Osteocyte (in vitro differentiated cells): ENCODE measurements around the gene AGR2. TPM values are rescaled to one million over a fixed set of nuclear protein-coding genes. Genes with fewer than 3 reads are reported as not detected.

Experiments
- DNase-seq: peaks from one replicate; pipeline ENCODE4 v3.0.0; 2021; ENCODE audit warnings: mixed read lengths; ENCODE audit not compliant: unreplicated experiment; ENCODE audit errors: extremely low spot score
- H3K27ac Mint-ChIP-seq: one replicate; pipeline ENCODE4 v1.8.0; 2021; ENCODE audit warnings: mild to moderate bottlenecking, mixed read lengths; ENCODE audit not compliant: unreplicated experiment
- H3K27me3 Mint-ChIP-seq: one replicate; pipeline ENCODE4 v1.8.0; 2021; ENCODE audit warnings: mixed read lengths; ENCODE audit not compliant: unreplicated experiment
- H3K36me3 Mint-ChIP-seq: one replicate; pipeline ENCODE4 v1.8.0; 2021; ENCODE audit warnings: mixed read lengths; ENCODE audit not compliant: unreplicated experiment
- H3K4me1 Mint-ChIP-seq: one replicate; pipeline ENCODE4 v1.8.0; 2021; ENCODE audit warnings: mixed read lengths; ENCODE audit not compliant: unreplicated experiment
- H3K4me3 Mint-ChIP-seq: one replicate; pipeline ENCODE4 v1.8.0; 2021; ENCODE audit warnings: mild to moderate bottlenecking, moderate library complexity, mixed read lengths; ENCODE audit not compliant: unreplicated experiment
- H3K9me3 Mint-ChIP-seq: one replicate; pipeline ENCODE4 v1.8.0; 2021; ENCODE audit warnings: mixed read lengths; ENCODE audit not compliant: unreplicated experiment
- total RNA-seq: library from RNA; stranded (reverse); gene quantifications from 2 replicates; pipeline ENCODE4 v1.2.1, GENCODE V29; 2021
- TF ChIP-seq, protein P1 (sequence below): fragments of 200-600 bp; sonication (generic); IDR thresholded peaks from 2 replicates; pipeline ENCODE4 v1.5.0; 2021; ENCODE audit warnings: antibody characterized with exemption, mild to moderate bottlenecking, moderate library complexity

Gene AGR2
- total RNA-seq, 1 donor from 2014 or later, result not detected

DNA sequence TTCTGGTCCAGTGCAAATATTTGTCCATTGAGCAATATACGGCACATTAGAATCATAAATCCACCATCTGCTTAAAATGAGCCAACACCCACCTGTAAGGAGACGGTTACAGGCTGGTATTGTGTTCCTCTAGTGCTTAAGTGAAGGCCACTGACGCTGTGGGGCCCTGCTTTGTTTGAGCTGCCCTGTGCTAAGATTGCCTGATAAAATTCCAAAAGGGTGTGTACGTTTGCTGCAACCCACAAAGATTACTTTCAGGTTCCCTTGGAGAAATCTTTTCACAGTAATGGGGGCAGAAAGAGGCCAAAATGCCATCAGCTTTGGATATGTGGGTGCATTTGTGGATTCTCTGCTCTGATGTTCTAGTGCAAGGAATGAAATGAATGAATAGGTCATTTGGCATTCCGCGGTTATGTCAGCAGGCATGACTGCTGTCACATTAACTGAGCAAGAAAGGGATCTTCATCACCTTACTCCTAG, 42.6 kb upstream of the AGR2 start:
- H3K36me3 Mint-ChIP-seq, result no peaks in the 10 kb centered on the region
- H3K4me1 Mint-ChIP-seq, result peaks cover 5% of the 10 kb centered on the region
- TF ChIP-seq, protein P1, sequence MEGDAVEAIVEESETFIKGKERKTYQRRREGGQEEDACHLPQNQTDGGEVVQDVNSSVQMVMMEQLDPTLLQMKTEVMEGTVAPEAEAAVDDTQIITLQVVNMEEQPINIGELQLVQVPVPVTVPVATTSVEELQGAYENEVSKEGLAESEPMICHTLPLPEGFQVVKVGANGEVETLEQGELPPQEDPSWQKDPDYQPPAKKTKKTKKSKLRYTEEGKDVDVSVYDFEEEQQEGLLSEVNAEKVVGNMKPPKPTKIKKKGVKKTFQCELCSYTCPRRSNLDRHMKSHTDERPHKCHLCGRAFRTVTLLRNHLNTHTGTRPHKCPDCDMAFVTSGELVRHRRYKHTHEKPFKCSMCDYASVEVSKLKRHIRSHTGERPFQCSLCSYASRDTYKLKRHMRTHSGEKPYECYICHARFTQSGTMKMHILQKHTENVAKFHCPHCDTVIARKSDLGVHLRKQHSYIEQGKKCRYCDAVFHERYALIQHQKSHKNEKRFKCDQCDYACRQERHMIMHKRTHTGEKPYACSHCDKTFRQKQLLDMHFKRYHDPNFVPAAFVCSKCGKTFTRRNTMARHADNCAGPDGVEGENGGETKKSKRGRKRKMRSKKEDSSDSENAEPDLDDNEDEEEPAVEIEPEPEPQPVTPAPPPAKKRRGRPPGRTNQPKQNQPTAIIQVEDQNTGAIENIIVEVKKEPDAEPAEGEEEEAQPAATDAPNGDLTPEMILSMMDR, result no peak
- H3K9me3 Mint-ChIP-seq, result no peaks in the 10 kb centered on the region
- no peaks in the 10 kb centered on the region for H3K27me3 Mint-ChIP-seq
- no peak overlapping the region for H3K4me3 Mint-ChIP-seq
- DNase-seq, result no peak
- no peak overlapping the region for H3K27ac Mint-ChIP-seq

DNA sequence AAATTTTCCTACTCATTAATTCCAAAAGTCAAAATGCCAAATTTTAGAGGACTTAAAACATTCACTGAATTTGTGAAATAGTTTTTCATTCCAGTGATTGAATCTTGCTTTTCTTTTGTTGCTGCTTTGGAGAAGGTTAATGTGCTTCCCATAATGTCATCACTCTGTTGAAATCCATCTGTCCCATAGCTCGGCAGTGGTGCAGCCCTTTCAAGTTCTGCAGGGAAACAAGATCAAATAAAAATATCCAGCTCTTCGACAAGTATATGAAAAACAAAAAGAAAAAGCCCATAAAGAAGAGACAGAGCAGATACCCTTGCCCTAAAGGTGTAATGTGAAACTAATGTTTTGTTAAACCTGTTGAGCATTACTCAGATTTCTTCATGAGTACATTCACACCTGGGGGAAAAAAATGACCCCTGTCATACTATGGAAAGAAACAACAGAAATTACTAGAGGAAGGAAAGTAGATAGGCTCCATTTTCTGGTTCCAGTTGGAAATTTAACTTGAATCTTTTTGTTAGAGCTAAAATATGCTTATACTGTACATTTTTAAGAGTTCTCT, 41.9 kb upstream of the AGR2 start:
- H3K27ac Mint-ChIP-seq, result no peak overlapping the region
- TF ChIP-seq, protein P1, result no peak
- no peak for DNase-seq

DNA sequence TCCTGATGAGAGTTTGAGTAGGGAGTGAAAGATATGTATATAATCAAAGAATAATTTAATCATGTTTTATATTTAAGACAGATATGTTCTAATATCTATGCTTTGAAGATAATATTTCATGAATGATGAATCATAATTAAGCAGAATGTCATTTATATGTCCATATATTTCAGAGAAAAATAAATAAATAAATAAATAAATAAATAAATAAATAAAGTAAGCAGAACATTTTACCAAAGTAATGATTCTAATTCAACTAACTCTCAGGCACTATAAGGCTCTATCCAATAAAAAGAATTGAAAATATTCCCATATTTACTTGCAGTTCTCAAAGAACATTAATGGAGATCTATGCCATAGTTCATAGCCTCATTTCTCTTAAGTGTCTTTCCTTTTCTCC, 40.9 kb upstream of the AGR2 start:
- no peaks in the 10 kb centered on the region for H3K9me3 Mint-ChIP-seq
- no peak overlapping the region for H3K27ac Mint-ChIP-seq
- H3K4me3 Mint-ChIP-seq, result no peak overlapping the region
- no peak for DNase-seq
- H3K36me3 Mint-ChIP-seq, result no peaks in the 10 kb centered on the region
- H3K27me3 Mint-ChIP-seq, result no peaks in the 10 kb centered on the region
- H3K4me1 Mint-ChIP-seq, result peaks cover 5% of the 10 kb centered on the region
- TF ChIP-seq, protein P1, result no peak

More for the DNA sequence above, 41.9 kb upstream of the AGR2 start:
- peaks cover 5% of the 10 kb centered on the region for H3K4me1 Mint-ChIP-seq
- no peaks in the 10 kb centered on the region for H3K9me3 Mint-ChIP-seq
- no peaks in the 10 kb centered on the region for H3K27me3 Mint-ChIP-seq
- no peak overlapping the region for H3K4me3 Mint-ChIP-seq
- no peaks in the 10 kb centered on the region for H3K36me3 Mint-ChIP-seq

DNA sequence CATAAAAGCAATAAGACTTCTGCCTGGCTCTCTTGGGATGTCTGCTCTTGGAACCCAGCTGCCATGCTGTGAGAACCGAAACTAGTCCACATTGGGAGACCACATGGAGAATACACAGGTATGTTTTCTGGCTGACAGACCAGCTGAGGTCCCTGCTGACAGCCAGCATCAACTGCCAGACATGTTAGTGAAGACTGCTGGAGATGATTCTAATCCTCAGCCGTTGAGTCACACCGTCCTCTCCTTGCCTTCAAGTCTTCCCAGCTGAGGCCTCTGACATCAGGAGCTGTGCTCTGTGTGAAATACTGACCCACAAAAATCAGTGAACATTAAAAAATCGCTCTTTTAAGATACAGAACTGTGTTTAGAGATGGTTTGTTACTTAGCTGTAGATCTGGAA, 36.9 kb upstream of the AGR2 start:
- H3K4me1 Mint-ChIP-seq, result peaks cover 16% of the 10 kb centered on the region
- no peaks in the 10 kb centered on the region for H3K9me3 Mint-ChIP-seq
- TF ChIP-seq, protein P1, result no peak
- H3K36me3 Mint-ChIP-seq, result no peaks in the 10 kb centered on the region
- DNase-seq, result no peak
- H3K4me3 Mint-ChIP-seq, result no peak overlapping the region
- H3K27ac Mint-ChIP-seq, result no peak overlapping the region
- no peaks in the 10 kb centered on the region for H3K27me3 Mint-ChIP-seq

DNA sequence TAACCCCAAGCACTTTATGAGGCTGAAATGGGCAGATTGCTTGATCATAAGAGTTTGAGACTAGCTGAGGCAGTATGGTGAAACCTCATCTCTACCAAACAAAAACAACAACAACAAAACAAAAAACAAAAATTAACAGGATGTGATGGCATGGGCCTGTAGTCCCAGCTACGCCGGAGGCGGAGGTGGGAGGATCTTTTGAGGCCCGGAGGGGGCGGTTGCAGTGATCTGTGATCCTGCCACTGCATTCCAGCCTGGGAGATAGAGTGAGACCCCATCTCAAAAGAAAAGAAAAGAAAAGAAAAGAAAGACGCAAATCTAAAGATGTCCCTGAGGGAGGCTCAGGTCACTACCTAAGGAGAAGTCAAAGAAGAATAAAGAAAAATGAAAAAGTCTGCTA, 35.3 kb upstream of the AGR2 start:
- H3K4me3 Mint-ChIP-seq, result no peak overlapping the region
- DNase-seq, result no peak
- no peaks in the 10 kb centered on the region for H3K36me3 Mint-ChIP-seq
- no peaks in the 10 kb centered on the region for H3K9me3 Mint-ChIP-seq
- no peaks in the 10 kb centered on the region for H3K27me3 Mint-ChIP-seq
- H3K4me1 Mint-ChIP-seq, result peaks cover 15% of the 10 kb centered on the region
- H3K27ac Mint-ChIP-seq, result peak overlapping the region; percentile 11
- TF ChIP-seq, protein P1, result no peak
